ENCODE measurements around the gene PML.
"Not testable (repeated sequence)": the region's sequence is repeated elsewhere in the genome, so short reads cannot be mapped to it uniquely, and the experiment has no call there.

The PML gene

DNA sequence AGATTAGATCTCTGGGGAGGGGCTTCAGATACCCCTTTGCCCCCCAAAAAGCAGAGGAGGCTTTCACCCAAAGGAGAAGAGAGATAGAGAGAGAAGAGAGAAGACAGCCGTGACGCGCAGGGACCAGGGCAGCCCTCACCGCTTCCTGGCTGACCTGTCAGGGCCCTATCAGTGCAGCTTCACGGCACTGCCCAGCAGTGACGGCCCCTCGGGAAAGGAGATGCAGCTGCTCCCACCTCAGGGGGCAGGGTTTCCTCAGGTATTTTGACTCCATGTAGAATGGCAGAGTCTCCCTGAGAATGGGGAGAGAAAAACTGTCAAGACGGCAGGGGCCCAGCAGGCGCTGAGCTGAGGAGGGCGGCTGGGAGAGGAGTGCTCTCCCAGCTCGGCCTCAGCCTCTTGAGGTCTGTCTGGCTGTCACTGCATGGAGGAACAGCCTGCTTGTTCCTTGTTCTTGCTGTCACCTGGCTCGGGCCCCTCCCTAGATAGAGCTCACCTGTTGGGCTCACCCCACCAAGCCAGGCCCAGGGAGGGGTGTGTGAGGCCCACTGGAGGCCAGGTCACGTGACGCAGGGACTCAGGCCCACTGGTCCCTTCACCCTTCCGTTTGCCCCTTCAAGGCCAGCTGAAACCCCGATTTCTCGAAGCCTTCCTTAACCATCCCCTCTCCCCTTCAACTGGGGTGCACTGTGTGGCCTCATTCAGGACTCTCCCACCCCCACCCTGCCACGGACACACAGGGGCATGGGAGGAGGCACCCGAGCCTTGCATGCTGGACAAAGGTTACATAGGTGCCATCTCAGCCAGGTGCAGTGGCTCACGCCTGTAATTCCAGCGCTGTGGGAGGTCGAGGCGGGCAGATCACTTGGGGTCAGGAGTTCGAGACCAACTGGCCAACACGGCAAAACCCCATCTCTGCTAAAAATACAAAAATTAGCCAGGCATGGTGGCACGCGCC, 40.0 kb upstream of the PML start:
- Mint-ChIP-seq H3K27me3 (no peaks in the 10 kb centered on the region), H3K4me1 (ENCODE audit: low read depth) (peaks cover 20% of the 10 kb centered on the region), H3K36me3 (ENCODE audit: low read depth) (no peaks in the 10 kb centered on the region), H3K9me3 (no peaks in the 10 kb centered on the region), H3K4me3 (no peak overlapping the region), H3K27ac (no peak overlapping the region)

DNA sequence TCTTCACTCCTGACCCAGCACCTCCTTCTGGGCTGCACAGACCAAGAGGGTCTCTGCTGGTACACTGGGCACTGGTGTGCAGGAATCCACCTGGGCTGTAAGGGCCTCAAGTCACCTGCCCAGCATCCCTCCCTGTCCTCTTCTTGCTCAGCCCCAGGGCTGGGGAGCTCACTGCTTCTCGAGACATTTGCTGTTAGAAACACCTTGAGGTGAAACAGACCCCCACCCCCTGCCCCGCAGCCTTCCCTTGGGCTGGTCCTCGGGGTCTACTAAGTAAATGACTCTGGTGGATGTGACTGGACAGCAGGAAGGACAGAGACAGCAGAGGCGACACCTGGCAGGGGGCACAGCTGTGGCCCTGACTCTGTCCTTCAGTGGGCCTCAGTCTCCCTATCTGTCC, 39.2 kb upstream of the PML start:
- H3K9me3 Mint-ChIP-seq: no peaks in the 10 kb centered on the region
- H3K27me3 Mint-ChIP-seq: no peaks in the 10 kb centered on the region
- no peak overlapping the region for H3K4me3 Mint-ChIP-seq
- no peak overlapping the region for H3K27ac Mint-ChIP-seq
- H3K4me1 Mint-ChIP-seq (ENCODE audit: low read depth): peaks cover 27% of the 10 kb centered on the region
- H3K36me3 Mint-ChIP-seq (ENCODE audit: low read depth): no peaks in the 10 kb centered on the region

- no peaks in the 10 kb centered on the region for H3K9me3 Mint-ChIP-seq
- H3K4me1 Mint-ChIP-seq (ENCODE audit: low read depth): peaks cover 29% of the 10 kb centered on the region
- no peaks in the 10 kb centered on the region for H3K27me3 Mint-ChIP-seq
- no peak overlapping the region for H3K27ac Mint-ChIP-seq
- H3K36me3 Mint-ChIP-seq (ENCODE audit: low read depth): no peaks in the 10 kb centered on the region
- no peak overlapping the region for H3K4me3 Mint-ChIP-seq
Observed at GRCh38 chr15:73955861-73956742, 38.4 kb upstream of the PML start.

DNA sequence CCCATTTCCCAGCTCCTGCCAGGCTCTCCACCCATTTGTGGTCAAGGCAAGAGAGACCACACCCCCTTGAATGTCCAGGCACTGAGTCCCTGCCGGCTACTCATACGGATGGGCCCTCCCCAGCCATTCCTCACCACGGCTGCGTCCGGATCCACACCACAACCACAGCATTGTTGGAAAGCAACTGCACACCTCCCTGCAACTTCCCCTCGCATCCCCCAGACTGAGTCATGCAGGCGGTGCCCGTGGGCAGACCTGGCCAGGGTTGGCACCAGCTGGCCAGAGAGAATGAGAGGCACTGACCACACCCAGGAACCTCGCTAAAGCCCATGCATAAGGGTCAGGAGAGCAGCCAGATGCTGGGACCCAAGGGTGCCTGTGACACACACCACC, 37.8 kb upstream of the PML start:
- no peak overlapping the region for H3K4me3 Mint-ChIP-seq
- H3K9me3 Mint-ChIP-seq: no peaks in the 10 kb centered on the region

DNA sequence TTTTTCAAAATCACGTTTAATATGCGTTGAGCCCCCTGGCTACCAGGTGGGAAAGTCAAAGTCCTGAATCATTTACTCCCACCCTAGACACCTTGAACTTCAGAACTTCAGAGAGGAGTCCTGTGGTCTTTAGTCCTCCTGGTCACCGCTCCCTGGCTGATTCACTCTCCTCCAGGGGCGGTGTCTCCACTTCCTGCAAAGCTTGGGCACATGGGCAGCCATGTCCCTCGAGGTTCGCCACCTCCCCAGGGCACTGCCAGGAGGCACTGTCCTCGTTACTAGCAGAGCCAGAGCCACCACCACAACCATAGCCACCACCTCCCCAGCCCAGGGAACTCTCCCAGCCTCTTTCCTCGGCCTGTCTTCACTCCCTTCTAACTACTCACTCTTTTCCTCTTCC, 37.2 kb upstream of the PML start:
- H3K27ac Mint-ChIP-seq: no peak overlapping the region
- no peaks in the 10 kb centered on the region for H3K27me3 Mint-ChIP-seq
- H3K9me3 Mint-ChIP-seq: no peaks in the 10 kb centered on the region
- peaks cover 26% of the 10 kb centered on the region for H3K4me1 Mint-ChIP-seq (ENCODE audit: low read depth)
- H3K36me3 Mint-ChIP-seq (ENCODE audit: low read depth): no peaks in the 10 kb centered on the region
- H3K4me3 Mint-ChIP-seq: no peak overlapping the region

More for the DNA sequence above, 37.8 kb upstream of the PML start:
- peaks cover 26% of the 10 kb centered on the region for H3K4me1 Mint-ChIP-seq (ENCODE audit: low read depth)
- H3K27me3 Mint-ChIP-seq: no peaks in the 10 kb centered on the region
- no peaks in the 10 kb centered on the region for H3K36me3 Mint-ChIP-seq (ENCODE audit: low read depth)
- no peak overlapping the region for H3K27ac Mint-ChIP-seq

- no peak overlapping the region for H3K4me3 Mint-ChIP-seq
- no peaks in the 10 kb centered on the region for H3K36me3 Mint-ChIP-seq (ENCODE audit: low read depth)
- H3K27me3 Mint-ChIP-seq: no peaks in the 10 kb centered on the region
- no peaks in the 10 kb centered on the region for H3K9me3 Mint-ChIP-seq
- H3K4me1 Mint-ChIP-seq (ENCODE audit: low read depth): peaks cover 26% of the 10 kb centered on the region
- no peak overlapping the region for H3K27ac Mint-ChIP-seq
Observed at GRCh38 chr15:73957785-73958184, 36.7 kb upstream of the PML start.

DNA sequence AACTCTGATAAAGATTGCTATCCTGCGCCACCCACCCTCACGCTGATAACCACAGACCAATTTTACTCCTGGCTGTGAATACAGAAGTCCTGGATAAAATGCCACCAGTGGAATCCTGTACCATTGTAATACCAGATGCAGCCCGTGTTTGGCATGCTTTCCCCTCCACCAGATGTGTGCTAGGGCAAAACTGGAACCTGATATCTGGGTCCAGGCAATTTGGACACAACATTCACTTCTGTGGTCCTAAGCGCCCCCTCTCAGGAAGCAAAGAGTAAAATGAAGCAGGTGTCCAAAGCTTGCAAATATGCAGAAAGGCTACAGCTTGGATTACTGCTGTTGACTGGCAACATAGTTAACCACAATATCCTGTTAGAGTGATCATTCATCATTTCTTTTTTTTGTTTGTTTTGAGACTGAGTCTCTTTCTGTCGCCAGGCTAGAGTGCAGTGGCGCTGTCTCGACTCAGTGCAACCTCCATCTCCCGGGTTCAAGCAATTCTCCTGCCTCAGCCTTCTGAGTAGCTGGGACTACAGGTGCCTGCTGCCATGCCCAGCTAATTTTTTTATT, 35.4 kb upstream of the PML start:
- Mint-ChIP-seq H3K27me3 (no peaks in the 10 kb centered on the region), H3K4me1 (ENCODE audit: low read depth) (peaks cover 26% of the 10 kb centered on the region), H3K4me3 (no peak overlapping the region), H3K9me3 (no peaks in the 10 kb centered on the region), H3K36me3 (ENCODE audit: low read depth) (no peaks in the 10 kb centered on the region), H3K27ac (no peak overlapping the region)

GRCh38 chr15:73959801-73960200, 34.7 kb upstream of the PML start:
- Mint-ChIP-seq H3K27ac (peak overlapping the region; percentile 22), H3K4me1 (ENCODE audit: low read depth) (peaks cover 29% of the 10 kb centered on the region), H3K36me3 (ENCODE audit: low read depth) (no peaks in the 10 kb centered on the region), H3K27me3 (no peaks in the 10 kb centered on the region), H3K4me3 (no peak overlapping the region), H3K9me3 (no peaks in the 10 kb centered on the region)

DNA sequence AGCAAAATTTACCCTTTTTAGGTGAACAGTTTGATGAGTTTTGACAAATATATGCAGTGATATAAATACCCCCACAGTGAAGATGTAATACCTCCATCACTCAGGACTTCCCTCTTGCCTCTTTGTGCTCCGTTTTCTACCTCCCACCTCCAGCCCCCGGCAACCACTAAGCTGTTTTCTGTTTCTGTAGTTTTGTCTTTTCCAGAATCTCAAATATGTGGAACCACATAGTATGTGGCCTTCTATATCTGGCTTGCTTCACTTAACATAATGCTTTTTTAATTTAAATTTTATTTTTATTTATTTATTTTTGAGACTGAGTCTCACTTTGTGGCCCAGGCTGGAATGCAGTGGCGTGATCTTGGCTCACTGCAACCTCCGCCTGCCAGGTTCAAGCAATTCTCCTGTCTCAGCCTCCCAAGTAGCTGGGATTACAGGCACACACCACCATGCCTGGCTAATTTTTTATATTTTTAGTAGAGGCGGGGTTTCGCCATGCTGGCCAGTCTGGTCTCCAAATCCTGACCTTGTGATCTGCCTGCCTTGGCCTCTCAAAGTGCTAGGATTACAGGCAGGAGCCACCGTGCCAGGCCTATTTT, 33.9 kb upstream of the PML start:
- not testable (repeated sequence) for H3K36me3 Mint-ChIP-seq (ENCODE audit: low read depth); H3K4me3 Mint-ChIP-seq; H3K27me3 Mint-ChIP-seq; H3K9me3 Mint-ChIP-seq; H3K27ac Mint-ChIP-seq
- H3K4me1 Mint-ChIP-seq (ENCODE audit: low read depth): peaks cover 36% of the 10 kb centered on the region

- no peaks in the 10 kb centered on the region for H3K36me3 Mint-ChIP-seq (ENCODE audit: low read depth)
- H3K4me1 Mint-ChIP-seq (ENCODE audit: low read depth): peaks cover 43% of the 10 kb centered on the region
- H3K9me3 Mint-ChIP-seq: no peaks in the 10 kb centered on the region
- H3K27me3 Mint-ChIP-seq: no peaks in the 10 kb centered on the region
- no peak overlapping the region for H3K4me3 Mint-ChIP-seq
- H3K27ac Mint-ChIP-seq: no peak overlapping the region
Observed at GRCh38 chr15:73962433-73962832, 32.1 kb upstream of the PML start.

DNA sequence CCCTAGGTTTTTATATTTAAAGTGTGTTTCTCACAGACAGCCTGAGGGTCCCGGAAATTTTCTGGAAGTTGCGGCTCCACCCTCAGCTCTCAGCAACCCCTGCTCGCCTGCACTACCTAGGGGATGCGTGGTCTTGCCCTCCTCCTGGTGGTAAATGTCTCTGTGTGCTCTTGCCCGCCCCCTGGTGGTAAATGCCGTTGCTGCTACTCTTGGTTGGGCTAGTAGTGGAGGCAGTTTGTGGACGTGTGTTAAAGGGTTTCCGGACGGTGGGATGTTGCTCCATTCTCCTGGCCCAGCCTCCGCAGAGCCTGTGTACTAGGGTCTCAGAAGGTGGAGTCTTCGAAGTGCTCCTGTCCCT, 29.8 kb upstream of the PML start:
- H3K4me3 Mint-ChIP-seq: peak overlapping the region; percentile 76
- no peaks in the 10 kb centered on the region for H3K36me3 Mint-ChIP-seq (ENCODE audit: low read depth)
- H3K4me1 Mint-ChIP-seq (ENCODE audit: low read depth): peaks cover 30% of the 10 kb centered on the region
- peak overlapping the region; percentile 79 for H3K27ac Mint-ChIP-seq
- H3K9me3 Mint-ChIP-seq: no peaks in the 10 kb centered on the region
- H3K27me3 Mint-ChIP-seq: no peaks in the 10 kb centered on the region

DNA sequence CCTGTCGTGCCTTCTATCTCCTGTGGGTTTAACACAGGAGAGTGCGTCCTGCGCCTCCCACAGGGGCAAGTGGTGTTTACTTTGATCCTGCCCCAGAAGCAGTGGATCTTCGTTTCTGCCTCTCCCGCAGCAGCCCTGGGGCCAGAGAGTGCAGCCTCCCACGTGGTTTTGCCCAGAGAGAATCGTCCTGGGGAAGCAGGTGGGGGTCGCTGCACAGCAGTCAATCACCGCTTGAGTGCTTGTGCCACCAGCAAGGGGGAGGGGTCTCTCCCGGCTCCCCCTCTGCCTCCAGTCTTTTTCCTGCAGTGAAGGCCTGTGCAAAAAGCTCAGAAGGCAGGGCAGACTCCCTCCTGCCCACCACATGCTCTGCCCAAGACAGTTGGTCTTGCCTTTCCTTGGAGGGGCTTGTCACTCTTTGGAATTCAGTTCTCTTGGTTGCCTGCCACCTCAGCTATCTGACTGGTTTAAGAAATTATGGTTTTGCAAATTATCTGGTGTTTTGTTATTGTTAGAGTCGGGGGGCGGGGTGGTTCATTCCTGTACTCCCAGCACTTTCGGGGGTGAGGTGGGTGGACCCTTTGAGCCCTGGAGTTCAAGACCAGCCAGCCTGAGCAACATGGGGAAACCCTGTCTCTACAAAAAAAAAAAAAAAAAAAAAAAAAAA, 29.3 kb upstream of the PML start:
- Mint-ChIP-seq H3K4me1 (ENCODE audit: low read depth) (peaks cover 27% of the 10 kb centered on the region), H3K36me3 (ENCODE audit: low read depth) (no peaks in the 10 kb centered on the region), H3K27me3 (no peaks in the 10 kb centered on the region), H3K4me3 (peak overlapping the region; percentile 76), H3K27ac (peak overlapping the region; percentile 79), H3K9me3 (no peaks in the 10 kb centered on the region)

GRCh38 chr15:73965758-73966113, 28.8 kb upstream of the PML start:
- Mint-ChIP-seq H3K4me1 (ENCODE audit: low read depth) (peaks cover 24% of the 10 kb centered on the region), H3K36me3 (ENCODE audit: low read depth) (no peaks in the 10 kb centered on the region), H3K27me3 (no peaks in the 10 kb centered on the region), H3K9me3 (no peaks in the 10 kb centered on the region), H3K27ac (peak overlapping the region; percentile 79), H3K4me3 (peak overlapping the region; percentile 76)

DNA sequence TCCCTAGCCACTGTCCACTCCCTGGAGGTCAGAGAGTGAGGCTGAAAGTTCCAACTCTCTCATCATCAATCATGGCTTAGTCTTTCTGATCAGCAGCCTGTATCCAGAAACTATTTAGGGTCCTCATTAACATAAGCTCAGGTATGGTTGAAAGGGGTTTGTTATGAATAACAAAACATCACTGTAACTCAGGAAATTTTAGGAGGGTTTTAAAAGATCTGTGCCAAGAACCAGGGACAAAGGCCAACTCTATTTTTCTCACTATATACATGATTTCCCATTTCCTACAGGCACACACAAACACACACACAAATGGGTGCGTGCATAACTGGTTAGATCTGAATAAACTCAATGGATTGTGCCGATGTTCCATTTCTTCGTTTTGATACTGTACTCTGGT, 26.1 kb upstream of the PML start:
- Mint-ChIP-seq H3K36me3 (ENCODE audit: low read depth) (no peaks in the 10 kb centered on the region), H3K27me3 (no peaks in the 10 kb centered on the region), H3K4me1 (ENCODE audit: low read depth) (peaks cover 28% of the 10 kb centered on the region), H3K9me3 (no peaks in the 10 kb centered on the region), H3K27ac (no peak overlapping the region), H3K4me3 (no peak overlapping the region)
